IMR-90 (cell line): ENCODE measurements around the gene SIK2. TPM values are rescaled to one million over a fixed set of nuclear protein-coding genes. Genes with fewer than 3 reads are reported as not detected.
A peak's percentile ranks its signal among the peaks of the same experiment; 100 is the strongest.

ENCODE experiments used
- ATAC-seq: fragments of 200-7000 bp; cut with Tn5 transposase; 2 replicates; pipeline ENCODE4 v1.9.1; 2020; ENCODE audit warnings: low read depth, mild to moderate bottlenecking, moderate library complexity
- BruUV-seq: library from RNA; stranded (reverse); fragments of 400-500 nt; replicated peaks from 2 replicates; lab custom pipeline; 2021; lab: Mats Ljungman, UMichigan
- CTCF ChIA-PET: fragments of 300-600 bp; formaldehyde crosslinking; extraction: SDS; loops from one replicate; lab custom pipeline; 2021; ENCODE audit warnings: antibody characterized with exemption; lab: Yijun Ruan, JAX
- POLR2A ChIA-PET: fragments of 300-600 bp; sonication (Branson Sonifier 250); formaldehyde crosslinking; loops from one replicate; lab custom pipeline; 2022; ENCODE audit warnings: antibody characterized with exemption; ENCODE audit not compliant: unreplicated experiment; lab: Charles Lee
- DNase-seq: peaks from one replicate; pipeline ENCODE4 v3.0.0; 2013
- H2AFZ ChIP-seq: replicated peaks from 2 replicates; pipeline ENCODE3; 2013; ENCODE audit warnings: low read length, mild to moderate bottlenecking; ENCODE audit not compliant: poor library complexity
- H2AK5ac ChIP-seq: 2 replicates; pipeline ENCODE4 v1.6.1; 2013; ENCODE audit warnings: low read depth, low read length, inconsistent platforms
- H2AK9ac ChIP-seq: replicated peaks from 2 replicates; pipeline ENCODE3; 2013; ENCODE audit warnings: mild to moderate bottlenecking, low read depth, low read length, moderate library complexity; ENCODE audit not compliant: poor library complexity
- H2BK120ac ChIP-seq: 2 replicates; pipeline ENCODE4 v1.6.1; 2013; ENCODE audit warnings: low read depth, low read length, inconsistent platforms
- H2BK15ac ChIP-seq: 3 replicates; pipeline ENCODE4 v1.6.1; 2013; ENCODE audit warnings: low read depth, low read length, inconsistent platforms
- H2BK20ac ChIP-seq: 2 replicates; pipeline ENCODE4 v1.6.1; 2013; ENCODE audit warnings: low read depth, mild to moderate bottlenecking, inconsistent platforms, low read length, moderate library complexity
- H2BK5ac ChIP-seq: 2 replicates; pipeline ENCODE4 v1.6.1; 2013; ENCODE audit warnings: mild to moderate bottlenecking, low read depth, low read length, inconsistent platforms; ENCODE audit not compliant: poor library complexity, severe bottlenecking
- H3K14ac ChIP-seq: replicated peaks from 2 replicates; pipeline ENCODE4 v1.6.1; 2013; ENCODE audit warnings: low read depth, low read length, inconsistent platforms
- H3K18ac ChIP-seq: 2 replicates; pipeline ENCODE4 v1.6.1; 2013; ENCODE audit warnings: low read depth, low read length, control low read depth
- H3K23ac ChIP-seq: 2 replicates; pipeline ENCODE4 v1.6.1; 2013; ENCODE audit warnings: low read depth, low read length, inconsistent platforms
- H3K27ac ChIP-seq: 2 replicates; pipeline ENCODE4 v1.5.1; 2013; ENCODE audit warnings: mild to moderate bottlenecking, control low read depth, low read length; ENCODE audit not compliant: insufficient read depth
- H3K27me3 ChIP-seq: 2 replicates; pipeline ENCODE4 v1.6.1; 2013; ENCODE audit warnings: low read length; ENCODE audit not compliant: control insufficient read depth, insufficient read depth
- H3K36me3 ChIP-seq: 2 replicates; pipeline ENCODE4 v1.6.1; 2013; ENCODE audit warnings: low read length, mixed read lengths; ENCODE audit not compliant: control insufficient read depth, insufficient read depth
- H3K4ac ChIP-seq: 2 replicates; pipeline ENCODE4 v1.6.1; 2013; ENCODE audit warnings: low read depth, low read length, inconsistent platforms
- H3K4me1 ChIP-seq: 2 replicates; pipeline ENCODE4 v1.6.1; 2013; ENCODE audit warnings: low read length, mixed read lengths; ENCODE audit not compliant: control insufficient read depth, insufficient read depth
- H3K4me2 ChIP-seq: 2 replicates; pipeline ENCODE4 v1.6.1; 2013; ENCODE audit warnings: low read depth, mild to moderate bottlenecking, control low read depth, low read length, moderate library complexity
- H3K4me3 ChIP-seq: 2 replicates; pipeline ENCODE4 v1.5.1; 2013; ENCODE audit warnings: low read depth, mild to moderate bottlenecking, control low read depth, low read length, moderate library complexity; ENCODE audit not compliant: insufficient read depth
- H3K56ac ChIP-seq: 2 replicates; pipeline ENCODE4 v1.6.1; 2013; ENCODE audit warnings: low read length, inconsistent platforms; ENCODE audit not compliant: insufficient read depth; ENCODE audit errors: extremely low read depth
- H3K79me1 ChIP-seq, 2 experiments: 2 replicates each; pipeline ENCODE4 v1.6.1; 2013; ENCODE audit warnings: low read length in 2 of 2, inconsistent platforms in 1 of 2, low read depth in 1 of 2
- H3K9ac ChIP-seq: 2 replicates; pipeline ENCODE4 v1.6.1; 2013; ENCODE audit warnings: low read depth, low read length, control low read depth
- H3K9me1 ChIP-seq: 2 replicates; pipeline ENCODE4 v1.6.1; 2013; ENCODE audit warnings: low read length, inconsistent platforms; ENCODE audit not compliant: insufficient read depth
- H3K9me3 ChIP-seq: 2 replicates; pipeline ENCODE4 v1.6.1; 2013; ENCODE audit warnings: low read length; ENCODE audit not compliant: control insufficient read depth, insufficient read depth
- H4K20me1 ChIP-seq: 2 replicates; pipeline ENCODE4 v1.6.1; 2013; ENCODE audit warnings: low read length, inconsistent platforms; ENCODE audit not compliant: insufficient read depth
- H4K5ac ChIP-seq: 2 replicates; pipeline ENCODE4 v1.6.1; 2013; ENCODE audit warnings: mild to moderate bottlenecking, low read depth, low read length, control low read depth
- H4K8ac ChIP-seq, 2 experiments: 2 replicates each; pipeline ENCODE4 v1.6.1; 2013; ENCODE audit warnings: low read depth in 2 of 2, low read length in 2 of 2, control low read depth in 1 of 2, inconsistent platforms in 1 of 2
- H4K91ac ChIP-seq: 2 replicates; pipeline ENCODE4 v1.6.1; 2013; ENCODE audit warnings: low read depth, low read length, inconsistent platforms; ENCODE audit not compliant: insufficient read depth
- BHLHE40 ChIP-seq: fragments of 150-350 bp; IDR thresholded peaks from 2 replicates; pipeline ENCODE4 v1.6.1; 2016; ENCODE audit warnings: mild to moderate bottlenecking, low read depth, low read length
- CHD1 ChIP-seq: IDR thresholded peaks from 2 replicates; pipeline ENCODE4 v1.6.1; 2012; ENCODE audit warnings: low read depth, low read length, improper control_type of control experiment
- FOS ChIP-seq: fragments of 150-350 bp; IDR thresholded peaks from 2 replicates; pipeline ENCODE4 v1.6.1; 2016; ENCODE audit warnings: low read depth, low read length
- MAFK ChIP-seq: IDR thresholded peaks from 2 replicates; pipeline ENCODE4 v1.6.1; 2012; ENCODE audit warnings: low read depth, low read length, improper control_type of control experiment
- MAZ ChIP-seq: IDR thresholded peaks from 2 replicates; pipeline ENCODE4 v1.6.1; 2012; ENCODE audit warnings: low read depth, mild to moderate bottlenecking, low read length, improper control_type of control experiment, moderate library complexity, borderline replicate concordance
- MXI1 ChIP-seq: IDR thresholded peaks from 2 replicates; pipeline ENCODE4 v1.6.1; 2012; ENCODE audit warnings: low read depth, mild to moderate bottlenecking, low read length, moderate library complexity, borderline replicate concordance
- NFE2L2 ChIP-seq: fragments of 150-350 bp; IDR thresholded peaks from 2 replicates; pipeline ENCODE4 v1.6.1; 2016; ENCODE audit warnings: low read depth, mild to moderate bottlenecking, low read length
- RAD21 ChIP-seq: IDR thresholded peaks from 2 replicates; pipeline ENCODE4 v1.6.1; 2012; ENCODE audit warnings: low read length, improper control_type of control experiment
- RCOR1 ChIP-seq: IDR thresholded peaks from 2 replicates; pipeline ENCODE4 v1.6.1; 2012; ENCODE audit warnings: mild to moderate bottlenecking, low read length, improper control_type of control experiment; ENCODE audit not compliant: insufficient replicate concordance
- SMC3 ChIP-seq: fragments of 150-350 bp; IDR thresholded peaks from 2 replicates; pipeline ENCODE4 v1.6.1; 2016; ENCODE audit warnings: low read depth, mild to moderate bottlenecking, antibody characterized with exemption, low read length, moderate library complexity
- WGBS, 2 experiments: methylation state at CpG; one replicate each; pipeline versions ENCODE4 v1.1.5 to v1.1.7; 2013; ENCODE audit warnings: missing lambda C conversion rate in 2 of 2; ENCODE audit not compliant: insufficient read length in 1 of 2; ENCODE audit errors: extremely low coverage in 2 of 2; 5-methylcytosine and 5-hydroxymethylcytosine counted together
- dilution Hi-C: fragments of 300-500 bp; cut with HindIII; formaldehyde crosslinking; loops from one replicate; pipeline ENCODE4 v1.14.3; 2018; ENCODE audit warnings: low sequenced_read_pairs; ENCODE audit not compliant: unreplicated experiment
- in situ Hi-C: fragments of 300-500 bp; cut with MboI; formaldehyde crosslinking; loops from 3 replicates; pipeline ENCODE4 v1.14.3; 2019; ENCODE audit warnings: low sequenced_read_pairs, inconsistent platforms, mixed read lengths
- intact Hi-C: fragments of 100-400 bp; cut with micrococcal nuclease; formaldehyde crosslinking; loops from 2 replicates; pipeline ENCODE4 v1.10.0; 2022
- polyA plus RNA-seq, 3 experiments: library from polyadenylated mRNA; depleted of rRNA; stranded (reverse); fragments of >200 nt; gene quantifications; 2 replicates each; pipeline ENCODE4 v1.2.3, GENCODE V29; 2012; ENCODE audit warnings: low replicate concordance in 1 of 3
- total RNA-seq: library from RNA; depleted of rRNA; stranded (reverse); fragments of >200 nt; gene quantifications from 2 replicates; pipeline ENCODE4 v1.2.3, GENCODE V29; 2012
- TF ChIP-seq, protein P1 (sequence below): conservative IDR thresholded peaks from 2 replicates; pipeline ENCODE4 v1.5.1; 2012; ENCODE audit warnings: mild to moderate bottlenecking, low read depth, low read length, improper control_type of control experiment
- TF ChIP-seq, protein P2 (sequence below): fragments of 150-350 bp; IDR thresholded peaks from 2 replicates; pipeline ENCODE4 v1.6.1; 2017; ENCODE audit warnings: mild to moderate bottlenecking, antibody characterized with exemption, low read length, low read depth
- TF ChIP-seq, protein P3 (sequence below): fragments of 150-350 bp; IDR thresholded peaks from 2 replicates; pipeline ENCODE4 v1.6.1; 2016; ENCODE audit warnings: low read depth, mild to moderate bottlenecking, low read length, moderate library complexity, borderline replicate concordance

Gene SIK2
- total and polyA plus RNA-seq, 2 of the 4 experiments (the other 2 are of a cell fraction), result 7.9 to 10.4 TPM

DNA sequence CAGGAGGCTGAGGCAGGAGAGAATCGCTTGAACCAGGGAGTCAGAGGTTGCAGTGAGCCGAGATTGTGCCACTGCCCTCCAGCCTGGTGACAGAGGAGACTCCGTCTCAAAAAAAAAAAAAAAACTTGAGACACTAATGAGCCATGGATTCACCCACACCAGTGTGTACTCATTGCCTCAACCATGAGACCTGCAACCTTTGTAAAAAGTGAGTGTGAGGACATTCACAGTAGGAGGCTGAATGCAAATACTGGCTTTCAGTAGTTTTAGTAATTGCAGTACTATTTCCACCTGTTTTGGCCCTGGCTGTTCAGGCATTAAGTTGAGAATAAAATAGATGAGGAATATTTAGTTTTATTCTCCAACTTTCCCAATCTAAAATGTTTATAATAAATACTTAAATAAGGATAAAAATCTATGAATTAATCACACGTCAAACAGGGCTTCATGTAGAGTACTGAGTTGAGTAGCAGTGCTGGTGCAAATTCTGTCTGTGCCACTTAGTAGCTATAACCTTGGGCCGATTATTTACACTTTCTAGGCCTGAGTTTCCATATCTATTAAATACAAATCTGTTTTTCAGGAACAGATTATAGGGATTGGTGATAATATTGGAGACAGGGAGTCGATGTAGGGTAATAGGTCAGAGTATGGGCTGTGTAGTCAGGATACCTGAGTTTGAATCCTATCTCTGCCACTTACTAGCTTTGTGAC lies 91.1 kb downstream of the SIK2 start:
- peak overlapping the region; percentile 53 for H4K91ac ChIP-seq
- H2AK5ac ChIP-seq, result peak overlapping the region; percentile 59; the same call in 1 of the 2 replicates
- WGBS, 2 experiments, result 100% methylated on average over 1 of the region's 6 CpGs; no CpG with 5 or more reads in 1 of the 2 experiments
- CTCF ChIA-PET, result interaction anchor here (0.7 kb wide), 1 partner anchor 82 kb away, joined by 3 read pairs; no protein-coding TSS in a partner anchor
- ATAC-seq, result no peak
- peak overlapping the region; percentile 50; the same call in 1 of the 2 replicates for H3K27ac ChIP-seq
- no peak overlapping the region for H3K4me2 ChIP-seq
- peak overlapping the region; percentile 64; the same call in 1 of the 2 replicates for H2BK20ac ChIP-seq
- H2AK9ac ChIP-seq, result no peak overlapping the region
- dilution Hi-C loops, result no loop called here
- H4K20me1 ChIP-seq, result no peaks in the 10 kb centered on the region
- peaks cover 2% of the 10 kb centered on the region for H3K36me3 ChIP-seq
- DNase-seq, result no peak
- no peaks in the 10 kb centered on the region for H3K9me3 ChIP-seq
- no peak overlapping the region for H3K9ac ChIP-seq
- no TSS peak for BruUV-seq
- peak overlapping the region; percentile 67; the same call in 1 of the 2 replicates for H4K5ac ChIP-seq
- POLR2A ChIA-PET, result no interaction called here
- intact Hi-C loops, result loop anchor here (5.0 to 10.0 kb wide), 2 partner anchors 41 to 89 kb away; partner anchors contain the start of gene SIK2
- peak overlapping the region; percentile 74; the same call in 1 of the 2 replicates for H3K4ac ChIP-seq
- H3K79me1 ChIP-seq, result peaks cover 14 to 28% of the 10 kb centered on the region in 2 experiments
- no peak overlapping the region for H3K4me3 ChIP-seq
- peak overlapping the region; percentile 90 for H3K18ac ChIP-seq
- peak overlapping the region; percentile 59 for H3K14ac ChIP-seq
- H3K23ac ChIP-seq, result peak overlapping the region; percentile 74; the same call in 1 of the 2 replicates
- H2BK5ac ChIP-seq, result peak overlapping the region; percentile 90
- peaks cover 15% of the 10 kb centered on the region for H3K4me1 ChIP-seq
- H4K8ac ChIP-seq, result peak overlapping the region; percentile 30 to 64; a peak in 2 of 4 replicates
- in situ Hi-C loops, result no loop called here
- no peak overlapping the region for H3K56ac ChIP-seq
- H2BK120ac ChIP-seq, result peak overlapping the region; percentile 35
- H3K9me1 ChIP-seq, result peaks cover 8% of the 10 kb centered on the region
- no peaks in the 10 kb centered on the region for H3K27me3 ChIP-seq
- H2BK15ac ChIP-seq, result peak overlapping the region; percentile 66; the same call in 2 of the 3 replicates
- no peak overlapping the region for H2AFZ ChIP-seq
- TF ChIP-seq FOS, result no peak
- no peak for TF ChIP-seq MAZ
- TF ChIP-seq, protein P1, sequence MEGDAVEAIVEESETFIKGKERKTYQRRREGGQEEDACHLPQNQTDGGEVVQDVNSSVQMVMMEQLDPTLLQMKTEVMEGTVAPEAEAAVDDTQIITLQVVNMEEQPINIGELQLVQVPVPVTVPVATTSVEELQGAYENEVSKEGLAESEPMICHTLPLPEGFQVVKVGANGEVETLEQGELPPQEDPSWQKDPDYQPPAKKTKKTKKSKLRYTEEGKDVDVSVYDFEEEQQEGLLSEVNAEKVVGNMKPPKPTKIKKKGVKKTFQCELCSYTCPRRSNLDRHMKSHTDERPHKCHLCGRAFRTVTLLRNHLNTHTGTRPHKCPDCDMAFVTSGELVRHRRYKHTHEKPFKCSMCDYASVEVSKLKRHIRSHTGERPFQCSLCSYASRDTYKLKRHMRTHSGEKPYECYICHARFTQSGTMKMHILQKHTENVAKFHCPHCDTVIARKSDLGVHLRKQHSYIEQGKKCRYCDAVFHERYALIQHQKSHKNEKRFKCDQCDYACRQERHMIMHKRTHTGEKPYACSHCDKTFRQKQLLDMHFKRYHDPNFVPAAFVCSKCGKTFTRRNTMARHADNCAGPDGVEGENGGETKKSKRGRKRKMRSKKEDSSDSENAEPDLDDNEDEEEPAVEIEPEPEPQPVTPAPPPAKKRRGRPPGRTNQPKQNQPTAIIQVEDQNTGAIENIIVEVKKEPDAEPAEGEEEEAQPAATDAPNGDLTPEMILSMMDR, result no peak
- TF ChIP-seq SMC3, result no peak
- no peak for TF ChIP-seq NFE2L2
- TF ChIP-seq BHLHE40, result no peak
- no peak for TF ChIP-seq RAD21
- TF ChIP-seq, protein P2, sequence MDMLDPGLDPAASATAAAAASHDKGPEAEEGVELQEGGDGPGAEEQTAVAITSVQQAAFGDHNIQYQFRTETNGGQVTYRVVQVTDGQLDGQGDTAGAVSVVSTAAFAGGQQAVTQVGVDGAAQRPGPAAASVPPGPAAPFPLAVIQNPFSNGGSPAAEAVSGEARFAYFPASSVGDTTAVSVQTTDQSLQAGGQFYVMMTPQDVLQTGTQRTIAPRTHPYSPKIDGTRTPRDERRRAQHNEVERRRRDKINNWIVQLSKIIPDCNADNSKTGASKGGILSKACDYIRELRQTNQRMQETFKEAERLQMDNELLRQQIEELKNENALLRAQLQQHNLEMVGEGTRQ, result no peak
- TF ChIP-seq, protein P3, sequence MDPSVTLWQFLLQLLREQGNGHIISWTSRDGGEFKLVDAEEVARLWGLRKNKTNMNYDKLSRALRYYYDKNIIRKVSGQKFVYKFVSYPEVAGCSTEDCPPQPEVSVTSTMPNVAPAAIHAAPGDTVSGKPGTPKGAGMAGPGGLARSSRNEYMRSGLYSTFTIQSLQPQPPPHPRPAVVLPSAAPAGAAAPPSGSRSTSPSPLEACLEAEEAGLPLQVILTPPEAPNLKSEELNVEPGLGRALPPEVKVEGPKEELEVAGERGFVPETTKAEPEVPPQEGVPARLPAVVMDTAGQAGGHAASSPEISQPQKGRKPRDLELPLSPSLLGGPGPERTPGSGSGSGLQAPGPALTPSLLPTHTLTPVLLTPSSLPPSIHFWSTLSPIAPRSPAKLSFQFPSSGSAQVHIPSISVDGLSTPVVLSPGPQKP, result no peak
- TF ChIP-seq CHD1, result no peak
- no peak for TF ChIP-seq MXI1
- TF ChIP-seq MAFK, result no peak
- TF ChIP-seq RCOR1, result no peak
